Measurements from ENCODE around the gene VOPP1.
"Not testable (repeated sequence)": the region's sequence is repeated elsewhere in the genome, so short reads cannot be mapped to it uniquely, and the experiment has no call there.

Gene VOPP1

DNA sequence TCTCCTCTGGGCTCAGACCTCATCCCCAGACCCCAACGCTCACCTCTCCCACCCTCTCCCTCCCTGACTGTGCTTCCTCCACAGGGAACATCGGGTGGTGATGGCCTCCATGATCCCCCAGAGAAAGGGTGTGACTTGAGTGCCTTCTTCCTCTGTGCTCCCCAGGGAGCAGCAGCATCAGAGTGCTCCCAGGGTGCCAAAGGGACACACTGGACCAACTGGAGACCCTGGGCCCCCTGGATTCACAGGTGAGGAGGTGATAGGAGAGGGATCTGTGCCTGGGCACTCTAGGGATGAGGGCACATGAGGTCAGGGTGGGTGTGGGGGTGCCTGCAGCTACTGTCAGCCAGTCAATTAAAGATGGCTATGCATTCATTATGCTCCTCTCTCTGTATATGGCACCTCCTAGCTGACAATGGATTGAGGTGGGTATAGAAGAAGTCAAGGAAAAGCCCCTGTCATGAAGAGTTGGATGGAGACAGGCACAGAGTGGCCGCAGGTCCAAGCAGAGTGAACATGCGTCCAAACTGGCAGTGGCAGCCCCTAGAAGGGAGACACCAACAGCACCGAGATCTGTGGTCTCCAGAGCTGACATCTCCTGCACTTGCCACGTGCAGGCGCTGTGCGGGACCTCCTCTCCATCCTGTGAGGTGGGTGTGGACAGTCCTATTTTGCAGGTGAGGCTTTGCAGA lies 15.5 kb upstream of the VOPP1 start:
- DNase-seq (ENCODE audit: extremely low read depth in 1 of 2, low read depth in 1 of 2), result no peak

DNA sequence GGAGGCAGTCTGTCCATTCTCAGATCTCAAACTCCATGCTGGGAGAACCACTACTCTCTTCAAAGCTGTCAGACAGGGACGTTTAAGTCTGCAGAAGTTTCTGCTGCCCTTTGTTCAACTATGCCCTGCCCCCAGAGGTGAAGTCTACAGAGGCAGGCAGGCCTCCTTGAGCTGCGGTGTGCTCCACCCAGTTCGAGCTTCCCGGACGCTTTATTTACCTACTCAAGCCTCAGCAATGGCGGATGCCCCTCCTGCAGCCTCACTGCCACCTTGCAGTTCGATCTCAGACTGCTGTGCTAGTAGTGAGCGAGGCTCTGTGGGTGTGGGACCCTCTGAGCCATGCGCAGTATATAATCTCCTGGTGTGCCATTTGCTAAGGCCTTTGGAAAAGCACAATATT lies 10.4 kb upstream of the VOPP1 start:
- not testable (repeated sequence) for DNase-seq (ENCODE audit: extremely low read depth in 1 of 2, low read depth in 1 of 2)

DNA sequence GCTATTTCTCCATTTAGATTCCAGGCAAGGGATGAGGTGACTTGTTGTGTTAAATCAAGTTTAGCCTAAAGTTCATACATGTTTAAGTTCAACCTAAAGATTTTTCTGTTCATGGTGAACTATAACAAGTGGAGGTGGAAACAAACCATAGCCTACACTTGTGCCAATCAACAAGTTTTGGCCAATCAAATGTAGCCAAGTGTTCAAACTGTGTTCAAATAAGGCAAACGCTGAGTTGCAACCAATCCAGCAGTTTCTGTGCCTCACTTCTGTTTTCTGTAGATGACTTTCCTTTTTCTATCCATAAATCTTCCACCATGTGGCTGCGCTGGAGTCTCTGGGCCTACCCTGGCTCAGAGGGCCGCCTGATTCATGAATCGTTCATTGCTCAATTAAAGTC lies 4.5 kb upstream of the VOPP1 start:
- no peak for DNase-seq (ENCODE audit: extremely low read depth in 1 of 2, low read depth in 1 of 2)

DNA sequence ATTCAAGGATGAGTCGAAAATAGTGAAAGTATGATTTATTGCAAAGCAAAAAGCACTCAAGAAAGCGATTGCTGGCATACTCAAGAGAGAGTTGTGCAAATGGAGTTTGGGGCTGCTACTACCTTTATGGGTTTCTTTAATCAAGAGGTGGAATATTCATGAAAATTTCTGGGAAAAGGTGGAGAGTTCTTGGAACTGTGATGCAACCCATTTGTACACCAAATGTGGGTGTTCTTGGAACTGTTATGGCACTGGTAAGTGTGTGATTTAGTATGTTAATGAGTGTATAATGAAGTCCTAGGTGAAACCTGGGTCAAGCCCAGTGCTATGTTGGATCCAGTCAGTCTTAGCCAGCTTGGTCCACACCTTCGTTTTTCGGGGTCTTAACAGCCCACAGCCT lies 3.4 kb upstream of the VOPP1 start:
- DNase-seq (ENCODE audit: extremely low read depth in 1 of 2, low read depth in 1 of 2), result no peak

DNA sequence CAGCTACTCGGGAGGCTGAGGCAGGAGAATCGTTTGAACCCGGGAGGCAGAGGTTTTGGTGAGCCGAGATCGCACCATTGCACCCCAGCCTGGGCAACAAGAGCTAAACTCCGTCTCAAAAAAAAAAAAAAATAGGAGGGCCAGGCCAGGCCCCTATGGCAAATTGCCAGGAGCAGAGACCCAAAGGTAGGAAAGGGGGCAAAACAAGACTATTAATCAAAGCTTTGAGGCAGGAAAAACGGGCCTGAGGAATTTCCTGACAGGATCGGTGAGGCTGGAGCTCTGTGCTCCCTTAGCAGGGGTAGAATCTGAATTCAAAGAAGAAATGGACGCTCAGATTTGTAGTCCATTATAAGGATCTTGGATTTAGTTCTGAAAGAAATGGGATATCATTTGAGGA lies 2.8 kb upstream of the VOPP1 start:
- no peak for DNase-seq (ENCODE audit: extremely low read depth in 1 of 2, low read depth in 1 of 2)

DNA sequence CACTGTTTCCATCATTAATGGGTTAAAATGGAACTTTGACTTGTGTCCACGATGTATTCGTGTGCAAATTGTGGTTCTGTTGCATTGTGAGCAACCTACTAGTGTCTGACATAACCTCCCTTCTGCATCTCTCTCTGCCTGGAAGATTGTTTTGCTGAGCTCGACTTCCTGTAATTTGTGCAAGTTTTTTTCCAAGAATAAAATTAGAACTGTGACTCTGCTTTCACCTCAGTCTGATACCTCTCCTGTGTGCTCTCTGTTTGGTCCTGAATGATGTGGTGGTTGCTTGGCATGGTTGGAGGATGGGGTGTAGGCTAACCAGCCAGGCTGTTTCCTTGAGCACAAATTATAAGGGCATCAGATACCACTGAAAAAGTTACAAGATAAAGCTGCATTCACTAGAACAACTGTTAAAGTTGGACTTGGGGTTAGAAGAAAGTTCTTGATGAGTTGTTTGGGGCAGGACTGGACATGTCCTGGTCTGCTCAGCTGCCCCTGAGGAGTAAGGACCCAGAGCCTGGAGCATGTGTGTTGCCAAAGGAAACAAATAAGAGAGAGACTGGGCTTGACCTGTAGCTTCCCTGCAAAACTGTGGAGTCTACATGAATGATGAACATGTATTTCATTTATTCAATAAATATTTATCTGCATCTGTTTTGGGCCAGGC lies 1.9 kb upstream of the VOPP1 start:
- DNase-seq (ENCODE audit: extremely low read depth in 1 of 2, low read depth in 1 of 2), result no peak

DNA sequence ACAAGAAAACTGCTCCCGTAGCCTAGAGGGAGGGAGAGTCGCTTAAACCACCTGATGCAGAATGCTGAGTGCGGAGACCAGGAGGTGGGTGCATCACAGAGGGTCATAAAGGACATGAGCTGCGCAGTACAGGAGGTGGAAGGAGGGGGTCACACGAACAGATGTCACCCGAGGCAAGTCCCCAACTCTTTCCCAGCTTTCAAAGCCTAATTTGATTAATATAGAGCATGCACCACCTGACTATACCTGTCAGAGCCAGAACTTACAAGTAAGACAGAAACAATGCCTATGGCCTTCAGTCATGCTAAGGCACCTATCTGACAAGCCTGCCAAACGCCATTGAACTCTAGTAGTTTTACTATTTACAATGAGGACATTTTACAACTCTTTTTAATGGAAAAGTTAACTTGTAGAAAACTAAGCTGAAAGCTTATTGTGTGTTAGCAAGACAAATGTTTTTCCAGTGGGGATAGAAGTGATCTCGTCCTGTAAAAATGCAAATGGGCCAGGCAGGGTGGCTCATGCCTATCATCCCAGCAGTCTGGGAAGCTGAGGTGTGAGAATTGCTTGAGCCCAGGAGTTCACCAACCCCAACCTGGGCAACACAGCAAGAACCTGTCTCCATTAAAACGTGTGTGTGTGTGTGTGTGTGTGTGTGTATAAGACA lies 1.1 kb upstream of the VOPP1 start:
- no peak for DNase-seq (ENCODE audit: extremely low read depth in 1 of 2, low read depth in 1 of 2)

DNA sequence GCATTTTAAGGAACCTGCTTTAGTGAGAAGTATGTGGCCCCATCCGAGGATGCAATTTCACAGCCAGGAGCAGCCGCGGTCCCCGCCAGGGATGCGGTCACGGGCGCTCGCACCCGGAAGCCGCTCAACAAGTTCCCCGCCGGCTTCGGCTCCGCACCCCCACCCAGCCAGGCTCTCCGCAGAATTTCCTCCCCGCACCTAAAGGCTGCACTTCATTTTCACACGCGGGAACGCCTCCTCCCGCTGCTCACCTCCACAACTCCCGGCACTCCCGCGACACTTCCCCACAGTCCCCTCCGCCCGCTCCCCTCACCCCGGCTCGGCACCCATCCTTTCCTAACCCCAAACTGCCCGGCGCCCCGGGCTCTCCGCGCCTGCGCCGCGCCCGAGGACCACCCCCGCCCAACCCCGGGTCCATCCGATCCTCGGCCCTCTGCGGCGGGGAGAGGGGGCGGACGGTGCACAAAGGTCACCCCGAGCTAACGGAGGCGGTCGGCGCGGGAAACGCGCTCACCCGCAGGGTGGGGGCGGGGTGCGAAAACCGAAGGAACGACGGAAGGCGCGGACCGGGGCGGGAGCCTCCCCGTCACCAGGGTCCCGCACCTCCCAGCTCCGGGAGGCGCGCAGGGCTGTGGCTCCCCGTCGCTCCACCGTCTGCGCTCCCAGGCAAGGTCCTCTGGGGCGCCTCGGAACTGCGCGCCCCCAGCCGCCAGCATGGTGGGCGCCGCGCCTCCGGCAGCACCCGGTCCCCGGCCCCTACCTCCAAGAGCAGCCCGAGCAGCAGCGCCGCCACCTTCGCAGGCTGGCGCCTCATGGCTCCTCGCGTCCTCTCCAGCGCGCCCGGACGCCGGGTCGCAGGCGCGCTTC lies 558 bp downstream of the VOPP1 start:
- DNase-seq (ENCODE audit: extremely low read depth in 1 of 2, low read depth in 1 of 2), result peak; percentile 31 to 44

DNA sequence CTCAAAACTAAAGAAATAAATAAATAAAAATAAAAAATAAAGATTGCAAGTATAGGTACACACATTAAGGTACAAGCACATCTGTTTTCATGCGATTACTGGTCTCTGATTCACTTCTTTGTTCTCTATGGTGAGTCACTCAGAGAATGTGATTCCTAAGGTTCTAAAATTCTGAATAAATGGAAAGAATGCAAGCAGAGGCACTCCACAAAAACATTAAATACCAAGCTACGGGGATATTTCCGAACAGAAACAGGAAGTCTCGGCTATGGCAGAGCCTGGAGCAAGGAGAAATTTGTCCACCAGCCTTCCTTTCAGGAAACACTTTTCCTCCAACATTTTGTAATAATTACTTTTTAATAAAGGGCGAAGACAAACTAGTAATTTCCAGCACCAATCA lies 1.4 kb downstream of the VOPP1 start:
- DNase-seq (ENCODE audit: extremely low read depth in 1 of 2, low read depth in 1 of 2), result no peak

DNA sequence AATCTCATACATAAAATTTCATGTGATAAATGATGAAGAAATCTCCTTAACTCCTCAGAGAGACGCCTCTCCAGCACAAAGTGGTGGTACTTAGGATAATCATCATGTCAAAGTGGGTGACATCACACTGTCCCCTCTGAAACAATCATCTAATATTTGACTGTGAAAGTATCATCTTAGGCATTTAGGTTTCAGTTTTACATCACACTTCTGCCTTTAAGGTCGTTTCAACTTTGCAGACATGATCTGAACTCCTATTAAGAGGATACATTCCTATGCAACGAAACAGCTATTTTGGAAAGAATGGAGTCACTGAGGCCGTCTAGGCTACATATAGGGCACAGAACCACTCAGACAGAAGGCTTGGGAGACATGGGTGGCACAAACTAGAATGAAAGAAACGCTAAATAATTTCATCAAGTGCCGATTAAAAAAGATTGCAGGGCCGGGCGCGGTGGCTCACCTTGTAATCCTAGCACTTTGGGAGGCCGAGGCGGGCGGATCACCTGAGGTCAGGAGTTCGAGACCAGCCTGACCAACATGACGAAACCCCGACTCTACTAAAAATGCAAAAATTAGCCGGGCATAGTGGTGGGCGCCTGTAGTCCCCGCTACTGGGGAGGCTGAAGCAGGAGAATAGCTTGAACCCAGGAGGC lies 2.0 kb downstream of the VOPP1 start:
- no peak for DNase-seq (ENCODE audit: extremely low read depth in 1 of 2, low read depth in 1 of 2)

DNA sequence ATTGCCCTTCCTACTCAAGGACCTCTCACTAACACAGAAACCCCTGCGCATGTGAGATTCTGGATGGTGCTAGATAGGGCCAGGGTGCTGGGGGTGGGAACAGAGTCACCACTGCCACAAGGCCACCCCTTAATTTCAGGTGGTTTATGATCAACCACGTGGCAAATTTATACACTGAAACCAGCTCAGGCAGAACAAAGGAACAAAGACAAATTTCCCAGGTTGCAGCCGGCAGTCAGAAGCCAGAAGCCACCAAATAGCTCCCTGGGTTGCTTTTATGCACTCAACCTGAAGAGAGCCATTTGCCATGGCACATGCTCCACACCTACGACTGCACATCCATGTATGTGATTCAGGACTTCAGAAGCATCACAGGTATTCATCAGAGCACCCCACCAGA lies 2.5 kb downstream of the VOPP1 start:
- peak; percentile 34 to 70 for DNase-seq (ENCODE audit: extremely low read depth in 1 of 2, low read depth in 1 of 2)

DNA sequence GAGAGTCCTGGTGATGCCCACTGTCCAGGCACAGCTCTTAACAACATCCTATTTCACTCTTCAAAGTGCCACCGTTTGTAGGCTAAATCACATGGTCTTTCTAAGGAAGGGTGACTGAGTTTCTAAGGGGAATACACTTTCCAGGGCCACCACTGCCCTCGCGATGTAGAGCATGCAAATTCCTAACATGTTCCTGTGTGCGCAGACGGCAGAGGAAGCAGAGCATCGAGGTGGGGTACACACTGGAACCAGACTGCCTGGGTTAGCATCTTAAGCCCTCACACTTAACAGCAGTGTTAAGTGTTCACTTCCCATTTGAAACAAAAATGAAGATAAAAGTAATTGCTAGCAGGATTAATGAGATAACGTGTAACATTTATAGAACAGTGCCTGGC lies 3.0 kb downstream of the VOPP1 start:
- DNase-seq (ENCODE audit: extremely low read depth in 1 of 2, low read depth in 1 of 2), result no peak

DNA sequence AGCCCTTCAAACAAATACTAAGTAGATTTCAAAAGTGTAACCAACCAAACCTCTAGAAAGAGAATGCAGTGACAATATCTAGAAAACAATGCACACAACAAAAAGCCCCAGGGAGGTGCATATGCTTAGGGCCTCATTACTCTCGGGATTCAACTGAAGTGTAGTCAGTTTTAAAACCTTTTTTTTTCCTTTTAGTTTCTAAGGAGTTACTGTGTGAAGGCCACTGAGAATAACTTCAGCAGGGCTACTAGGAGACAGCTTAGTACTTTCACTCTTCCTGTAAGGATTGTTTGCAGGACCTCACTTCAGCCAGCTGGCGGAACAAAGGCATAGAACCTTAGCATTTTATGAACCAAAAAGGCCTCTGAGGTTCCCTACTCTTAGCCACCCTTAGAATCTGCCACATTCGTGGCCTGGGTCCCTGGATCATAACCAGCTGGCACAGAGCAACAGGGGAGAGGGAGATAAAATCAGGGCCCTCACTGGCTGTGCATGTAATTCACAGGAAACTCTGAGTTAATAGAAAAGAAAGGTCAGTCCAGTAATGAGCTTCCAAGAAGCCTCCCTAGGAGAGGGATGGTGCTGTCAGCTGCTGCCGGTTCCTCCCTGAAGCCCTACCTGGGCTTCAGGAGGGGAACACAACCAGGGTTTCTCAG lies 3.6 kb downstream of the VOPP1 start:
- DNase-seq (ENCODE audit: extremely low read depth in 1 of 2, low read depth in 1 of 2), result no peak

DNA sequence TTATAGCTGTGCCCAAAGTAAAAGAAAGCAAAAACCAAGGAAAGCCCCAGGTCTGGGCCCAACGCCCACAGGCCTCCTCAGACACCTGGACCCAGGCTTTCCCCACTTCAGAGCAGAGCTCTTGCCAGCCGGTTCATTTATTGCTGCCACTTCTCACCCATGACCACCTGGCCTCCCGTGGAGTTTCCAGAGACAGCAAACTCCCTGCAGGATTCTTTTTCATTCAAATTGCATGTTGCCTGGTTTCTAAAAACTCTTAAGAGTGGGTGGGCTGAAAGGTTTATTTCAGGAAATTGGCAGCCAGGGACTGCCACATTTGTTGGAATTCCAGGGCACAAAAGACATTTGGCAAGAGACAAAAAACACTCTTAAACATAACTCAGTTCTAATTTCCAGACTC lies 4.7 kb downstream of the VOPP1 start:
- DNase-seq (ENCODE audit: extremely low read depth in 1 of 2, low read depth in 1 of 2), result no peak

DNA sequence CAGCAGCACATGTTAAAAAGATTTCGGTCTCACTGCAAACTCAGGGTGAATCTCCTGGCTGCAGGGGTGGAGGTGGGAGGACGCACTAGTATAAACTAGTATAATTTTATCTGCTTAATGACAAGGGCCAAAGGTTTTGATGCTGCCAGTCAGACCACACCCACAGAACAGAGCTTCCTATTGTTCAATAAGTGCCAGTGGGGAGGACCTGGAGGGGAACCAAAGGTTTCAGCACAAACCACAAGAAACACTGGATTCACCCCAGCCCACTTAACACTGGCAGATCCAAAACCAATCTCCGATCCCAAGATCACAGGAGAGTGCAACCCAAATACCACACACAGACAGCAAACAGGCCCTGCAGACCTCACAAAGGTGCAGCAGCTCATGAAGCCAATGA lies 6.6 kb downstream of the VOPP1 start:
- no peak for DNase-seq (ENCODE audit: extremely low read depth in 1 of 2, low read depth in 1 of 2)

DNA sequence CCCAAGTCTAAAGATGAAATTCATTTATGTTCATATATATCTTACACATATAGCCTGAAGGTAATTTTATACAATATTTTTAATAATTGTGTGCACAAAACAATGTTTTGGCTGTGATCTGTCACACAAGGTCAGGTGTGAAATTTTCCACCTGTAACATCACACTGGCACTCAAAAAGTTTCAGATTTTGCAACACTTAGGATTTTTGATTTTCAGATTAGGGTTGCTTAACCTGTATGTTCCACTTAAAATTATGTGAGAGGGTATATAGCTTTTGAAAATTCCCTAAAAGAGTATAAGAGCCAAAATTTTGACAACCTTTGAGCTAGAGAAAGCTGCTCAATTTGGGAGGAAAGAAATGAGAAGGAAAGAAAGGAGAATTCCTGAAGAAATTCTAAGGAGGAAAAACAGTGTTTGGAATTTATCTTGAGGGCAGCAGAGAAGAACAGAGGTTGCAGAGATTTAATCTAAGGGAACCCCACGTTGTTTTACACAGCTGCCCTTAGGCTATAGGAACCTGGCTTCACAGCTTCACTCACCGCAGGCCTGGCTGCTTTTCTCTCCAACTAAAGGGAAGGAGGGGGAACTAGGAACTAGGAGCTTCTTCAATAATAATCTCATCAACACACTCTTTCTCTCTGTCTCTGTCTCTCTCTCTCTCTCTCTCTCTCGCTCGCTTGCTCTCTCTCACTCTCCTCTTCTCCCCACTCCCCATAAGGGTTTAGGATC lies 8.5 kb downstream of the VOPP1 start:
- DNase-seq (ENCODE audit: extremely low read depth in 1 of 2, low read depth in 1 of 2), result no peak

DNA sequence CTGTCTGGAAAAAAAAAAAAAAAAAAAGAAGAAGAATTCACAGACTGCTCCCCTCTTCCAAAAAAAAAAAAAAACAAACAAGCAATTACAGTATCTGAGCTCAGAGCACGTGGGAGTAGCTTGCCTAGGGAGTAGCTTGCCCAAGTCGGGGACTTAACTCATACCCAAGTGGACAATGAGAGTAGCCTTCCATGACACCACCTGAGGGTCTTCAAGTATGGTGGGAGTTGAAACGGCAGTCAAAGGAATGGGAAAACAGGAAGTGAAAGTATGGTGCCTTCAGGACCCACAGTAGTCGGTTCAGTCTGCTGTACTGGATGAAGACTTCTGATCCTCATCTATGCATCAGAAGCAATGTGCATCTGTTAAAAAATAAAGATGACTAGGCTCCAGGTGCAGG lies 10.6 kb downstream of the VOPP1 start:
- DNase-seq (ENCODE audit: extremely low read depth in 1 of 2, low read depth in 1 of 2), result no peak

DNA sequence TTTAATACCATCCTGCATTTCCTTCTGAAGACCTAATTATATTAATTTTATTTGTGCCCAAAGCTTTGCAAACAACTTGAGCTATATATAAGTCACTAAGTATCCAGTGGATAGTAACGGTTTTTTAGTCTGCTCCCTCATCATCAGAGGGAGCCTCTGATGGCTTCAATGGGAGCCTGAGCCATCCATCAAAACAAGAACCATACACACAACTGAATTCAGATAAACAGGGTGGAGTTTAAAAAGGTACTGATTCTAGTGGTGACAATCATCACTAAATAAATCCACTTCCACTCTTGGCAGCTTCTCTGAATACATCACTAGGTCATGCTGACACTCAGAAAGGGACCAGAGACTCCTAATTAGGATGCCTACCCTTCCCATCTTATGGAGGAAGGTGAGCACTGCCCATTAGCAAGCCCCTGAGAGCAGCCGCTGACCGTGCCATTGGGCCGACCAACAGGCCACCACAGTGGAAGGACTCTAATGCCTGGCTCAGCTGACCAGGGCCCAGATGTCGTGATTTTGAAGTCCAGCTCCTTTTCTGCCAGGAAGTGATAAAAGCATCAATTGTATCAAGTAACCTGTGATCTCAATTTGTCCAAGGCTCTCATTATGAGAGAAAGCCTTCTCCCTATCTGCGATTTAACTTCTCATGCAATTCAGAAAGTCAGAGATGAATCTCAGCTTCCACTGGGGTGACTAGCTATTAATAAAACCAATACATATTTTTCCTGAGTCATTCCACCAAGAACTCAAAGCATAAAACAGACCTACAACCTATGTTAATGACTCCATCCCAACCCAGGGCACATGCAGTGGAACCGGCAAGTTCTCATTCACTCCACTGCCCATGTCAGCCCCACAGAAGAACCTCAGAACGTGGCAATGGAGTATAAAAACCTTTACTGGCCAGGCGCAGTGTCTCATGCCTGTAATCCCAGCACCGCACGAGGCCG lies 13.1 kb downstream of the VOPP1 start:
- no peak for DNase-seq (ENCODE audit: extremely low read depth in 1 of 2, low read depth in 1 of 2)
